ENCODE data around the gene NUP50. TPM values are rescaled to one million over a fixed set of nuclear protein-coding genes. Genes with fewer than 3 reads are reported as not detected.

The NUP50 gene
- total and polyA plus RNA-seq, 2 of the 13 experiments (the other 11 are each of a cell fraction or from before 2014, with no cell fraction given), result 14.2 to 52.4 TPM

GRCh38 chr22:45129703-45130524, 33.8 kb upstream of the NUP50 start:
- no TSS peak for BruUV-seq (replicated peaks)
- in situ Hi-C loops (cut with HindIII; ENCODE audit: extremely low pct_ligation_motif_present, low pct_unique_long_range_greater_than_20kb) (no loop called here), intact Hi-C loops (cut with micrococcal nuclease; ENCODE audit: unreplicated experiment) (no loop called here)
- Histone ChIP-seq H3K27ac (ENCODE audit: extremely low read length, insufficient read depth, low read length) (no peak overlapping the region), H3K79me2 (ENCODE audit: insufficient read depth, low read length) (no peaks in the 10 kb centered on the region), H3K27me3 (ENCODE audit: control insufficient read depth in 1 of 2, insufficient read depth in 2 of 2, low read length in 2 of 2) (peaks cover 3 to 24% of the 10 kb centered on the region in 2 experiments; a peak in 3 of 5 replicates), H4K20me1 (ENCODE audit: insufficient read depth, low read length) (no peaks in the 10 kb centered on the region), H3K9me3 (ENCODE audit: low read length) (peaks cover 10% of the 10 kb centered on the region; the same call in 1 of the 2 replicates), H3K4me2 (ENCODE audit: low read depth, low read length) (0 out of 2 replicates have a peak overlapping the region, but pooled peaks have one; percentile 4), H3K4me1 (ENCODE audit: insufficient read depth, low read length) (peaks cover 8% of the 10 kb centered on the region; the same call in 1 of the 2 replicates), H3K4me3 (replicated peaks in 1 of 3; ENCODE audit: insufficient read depth in 1 of 3, low read depth in 2 of 3, low read length in 3 of 3) (peak overlapping the region in 1 of 3 experiments; percentile 2; a peak in 1 of 6 replicates), H3K36me3 (replicated peaks in 1 of 2; ENCODE audit: control insufficient read depth in 1 of 2, insufficient read depth in 2 of 2, low read length in 2 of 2) (no peaks in the 10 kb centered on the region; a peak in 1 of 5 replicates), H3K9ac (ENCODE audit: insufficient read depth, low read depth, low read length) (no peak overlapping the region), H2AFZ (ENCODE audit: low read length) (no peak overlapping the region)
- ATAC-seq (no peak; the same call in 2 of the 3 replicates), FAIRE-seq (no peak), DNase-seq (ENCODE audit: low spot score) (no peak)
- ChIA-PET CTCF (ENCODE audit: low intra/inter-chr PET ratio, low total read pairs) (no interaction called here), POLR2A (no interaction called here)
- 22% methylated on average over 14 of the region's 14 CpGs for WGBS (ENCODE audit: low lambda C conversion rate)
- TF ChIP-seq ZNF7 (CRISPR knock-in tag; IDR thresholded peaks at IDR 0.05) (no peak), ZFP90 (CRISPR knock-in tag; IDR thresholded peaks at IDR 0.05; ENCODE audit: borderline replicate concordance) (peak; percentile 50; the same call in 1 of the 2 replicates), ZNF770 (CRISPR knock-in tag; IDR thresholded peaks at IDR 0.05) (no peak), ZNF678 (CRISPR knock-in tag; IDR thresholded peaks at IDR 0.05) (no peak)
- TF ChIP-seq, protein P1, sequence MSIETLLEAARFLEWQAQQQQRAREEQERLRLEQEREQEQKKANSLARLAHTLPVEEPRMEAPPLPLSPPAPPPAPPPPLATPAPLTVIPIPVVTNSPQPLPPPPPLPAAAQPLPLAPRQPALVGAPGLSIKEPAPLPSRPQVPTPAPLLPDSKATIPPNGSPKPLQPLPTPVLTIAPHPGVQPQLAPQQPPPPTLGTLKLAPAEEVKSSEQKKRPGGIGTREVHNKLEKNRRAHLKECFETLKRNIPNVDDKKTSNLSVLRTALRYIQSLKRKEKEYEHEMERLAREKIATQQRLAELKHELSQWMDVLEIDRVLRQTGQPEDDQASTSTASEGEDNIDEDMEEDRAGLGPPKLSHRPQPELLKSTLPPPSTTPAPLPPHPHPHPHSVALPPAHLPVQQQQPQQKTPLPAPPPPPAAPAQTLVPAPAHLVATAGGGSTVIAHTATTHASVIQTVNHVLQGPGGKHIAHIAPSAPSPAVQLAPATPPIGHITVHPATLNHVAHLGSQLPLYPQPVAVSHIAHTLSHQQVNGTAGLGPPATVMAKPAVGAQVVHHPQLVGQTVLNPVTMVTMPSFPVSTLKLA (IDR thresholded peaks at IDR 0.05), result no peak
